Erythroblast (primary cell): ENCODE data around the gene RHOBTB1.

ENCODE experiments used
- GATA1 ChIP-seq: IDR thresholded peaks from 2 replicates; pipeline ENCODE4 v1.6.1; 2011; ENCODE audit warnings: low read depth, mild to moderate bottlenecking, control low read depth, low read length, moderate library complexity
- POLR2A ChIP-seq: IDR thresholded peaks from 2 replicates; pipeline ENCODE4 v1.6.1; 2011; ENCODE audit warnings: mild to moderate bottlenecking, low read length

DNA sequence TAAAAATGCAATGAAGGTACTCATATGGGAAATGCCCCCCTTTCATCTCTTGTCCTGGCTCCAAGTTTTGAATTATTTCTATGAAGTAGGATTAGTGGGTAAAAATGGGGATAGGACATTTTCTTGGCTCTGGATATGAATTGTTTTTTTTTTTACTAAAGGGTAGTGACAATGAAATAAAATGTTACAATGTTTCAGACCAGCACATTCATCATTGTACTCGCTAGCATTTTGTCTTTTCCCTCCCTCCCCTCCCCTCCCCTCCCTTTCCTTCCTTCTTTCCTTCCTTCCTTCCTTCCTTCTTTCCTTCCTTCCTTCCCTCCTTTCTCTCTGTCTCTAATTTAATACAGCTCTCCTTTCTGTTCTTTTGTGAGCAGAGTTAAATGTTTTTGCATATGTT lies 101.3 kb downstream of the RHOBTB1 start:
- no peak for TF ChIP-seq POLR2A
- TF ChIP-seq GATA1 = no peak
